Muscle layer of colon (tissue), 2 donors: ENCODE data around the gene EDA.

Source experiments
- H3K27ac ChIP-seq: one replicate; pipeline ENCODE4 v1.7.0; 2013; ENCODE audit warnings: low read depth, mild to moderate bottlenecking, low read length, moderate library complexity
- H3K27me3 ChIP-seq, 2 donors: one replicate each; pipeline ENCODE4 v1.7.0; 2013; ENCODE audit warnings: low read length in 2 of 2, mild to moderate bottlenecking in 2 of 2; ENCODE audit not compliant: insufficient read depth in 2 of 2, control insufficient read depth in 1 of 2
- H3K36me3 ChIP-seq: one replicate; pipeline ENCODE4 v1.7.0; 2013; ENCODE audit warnings: mild to moderate bottlenecking, low read length; ENCODE audit not compliant: insufficient read depth
- H3K4me1 ChIP-seq: one replicate; pipeline ENCODE4 v1.7.0; 2013; ENCODE audit warnings: mild to moderate bottlenecking, low read length; ENCODE audit not compliant: insufficient read depth
- H3K4me3 ChIP-seq, 2 donors: one replicate each; pipeline ENCODE4 v1.7.0; 2013; ENCODE audit warnings: low read length in 2 of 2, low read depth in 1 of 2, mild to moderate bottlenecking in 1 of 2, moderate library complexity in 1 of 2
- H3K9ac ChIP-seq: one replicate; pipeline ENCODE4 v1.7.0; 2013; ENCODE audit warnings: low read length
- H3K9me3 ChIP-seq: one replicate; pipeline ENCODE4 v1.7.0; 2013; ENCODE audit warnings: mild to moderate bottlenecking, low read length
- donor health status: abdominal sarcoma.
- donor health status: Adenocarcinoma of cecum.

The EDA gene

DNA sequence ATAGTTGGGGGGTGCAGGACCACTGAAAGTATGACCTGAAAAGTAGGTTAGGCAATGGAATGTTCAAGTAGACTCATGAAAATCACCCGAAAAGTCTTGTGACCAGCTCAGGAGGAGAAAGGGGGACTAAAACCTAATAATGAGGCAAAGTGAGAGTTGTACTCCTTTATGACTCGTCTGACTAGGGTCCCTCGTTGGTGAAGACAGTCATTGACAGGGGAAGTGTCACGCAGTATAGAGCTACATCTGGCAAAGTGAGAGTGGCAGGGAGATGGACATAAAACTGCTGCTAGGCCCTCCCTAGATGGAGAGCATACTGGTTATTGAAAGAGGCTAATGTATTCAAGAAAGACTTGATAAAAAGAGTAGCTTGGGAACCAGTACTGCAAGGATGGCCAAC is 466.8 kb downstream of the EDA start:
- Histone ChIP-seq H3K27ac (no peak overlapping the region), H3K36me3 (no peaks in the 10 kb centered on the region), H3K27me3 (no peaks in the 10 kb centered on the region), H3K4me1 (peaks cover 7% of the 10 kb centered on the region), H3K4me3 (no peak overlapping the region), H3K9ac (no peak overlapping the region), H3K9me3 (no peaks in the 10 kb centered on the region)

- Histone ChIP-seq H3K27ac (no peak overlapping the region), H3K4me1 (peaks cover 10% of the 10 kb centered on the region), H3K36me3 (no peaks in the 10 kb centered on the region), H3K9ac (no peak overlapping the region), H3K9me3 (no peaks in the 10 kb centered on the region), H3K27me3 (peaks cover 0 to 5% of the 10 kb centered on the region in 2 donors), H3K4me3 (no peak overlapping the region)
Measured at GRCh38 chrX:70084592-70085240, 468.8 kb downstream of the EDA start.

DNA sequence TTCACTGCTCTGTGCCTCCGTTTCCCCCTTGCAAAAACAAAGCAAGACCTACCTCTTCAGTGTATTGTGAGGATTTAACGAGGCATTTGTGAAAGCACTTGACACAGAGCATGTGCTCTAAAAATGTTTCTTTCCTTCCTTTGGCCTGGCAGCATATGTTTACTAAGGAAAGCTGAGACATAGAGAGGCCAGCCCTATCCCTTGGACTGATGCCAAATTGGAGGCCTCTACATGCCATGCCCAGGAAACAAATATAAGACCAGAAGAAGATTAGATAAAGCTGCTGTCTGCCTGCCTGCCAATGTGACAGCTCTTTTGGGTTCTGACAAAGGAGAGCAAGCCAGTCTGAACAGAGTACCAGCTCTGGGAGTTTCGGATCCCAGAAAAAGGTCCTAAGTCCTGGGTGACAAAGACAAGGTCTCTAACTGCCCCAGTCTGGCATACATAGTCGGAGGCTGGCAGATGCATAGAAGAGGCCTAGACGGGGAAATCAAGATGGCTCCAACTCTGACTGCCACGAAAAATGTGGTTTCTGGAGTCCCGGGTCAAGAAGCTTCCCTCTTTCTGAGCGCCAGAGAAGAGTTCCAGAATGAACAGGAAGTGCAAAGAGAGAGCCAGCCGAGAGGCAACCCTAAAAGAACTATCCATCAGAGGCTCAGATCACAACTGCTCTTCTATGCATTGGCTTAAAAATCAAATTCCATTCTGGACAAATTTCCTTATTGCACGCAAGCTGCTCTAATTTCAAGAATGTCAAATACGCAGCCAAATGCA is 472.1 kb downstream of the EDA start:
- Histone ChIP-seq H3K4me1 (peaks cover 10% of the 10 kb centered on the region), H3K27ac (no peak overlapping the region), H3K36me3 (no peaks in the 10 kb centered on the region), H3K4me3 (no peak overlapping the region), H3K9ac (no peak overlapping the region), H3K9me3 (no peaks in the 10 kb centered on the region), H3K27me3 (peaks cover 0 to 5% of the 10 kb centered on the region in 2 donors)

DNA sequence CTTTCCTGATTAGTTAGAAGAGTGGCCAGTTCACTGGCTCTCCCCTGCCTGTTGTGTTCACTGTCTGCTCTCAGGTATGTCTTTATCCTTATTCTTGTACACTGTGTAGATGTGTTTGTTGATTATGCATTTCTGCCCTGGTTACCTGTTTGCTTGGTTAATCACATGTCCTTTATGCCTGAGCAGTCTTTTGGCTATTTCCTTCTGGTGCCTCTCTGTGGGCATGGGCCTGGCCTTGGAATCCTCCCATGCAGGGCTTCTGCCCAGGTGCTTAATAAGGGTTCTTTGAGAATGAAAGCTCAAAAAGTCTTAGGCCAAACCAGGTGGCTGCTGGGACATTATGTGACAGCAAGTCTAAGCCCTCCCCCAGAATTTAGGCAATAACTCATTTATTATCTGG is 472.8 kb downstream of the EDA start:
- H3K4me1 ChIP-seq, result peaks cover 10% of the 10 kb centered on the region

More for the DNA sequence above, 472.8 kb downstream of the EDA start:
- H3K9ac ChIP-seq, result no peak overlapping the region
- H3K36me3 ChIP-seq, result no peaks in the 10 kb centered on the region
- no peaks in the 10 kb centered on the region for H3K9me3 ChIP-seq
- no peak overlapping the region for H3K4me3 ChIP-seq
- H3K27me3 ChIP-seq, result peaks cover 0 to 5% of the 10 kb centered on the region in 2 donors
- H3K27ac ChIP-seq, result no peak overlapping the region
